Hepatocyte (in vitro differentiated cells): ENCODE results near the gene PKD2L2.

ENCODE experiments used
- EZH2 ChIP-seq: fragments of 200-600 bp; sonication (generic); IDR thresholded peaks from 2 replicates; pipeline ENCODE4 v1.6.1; 2016; ENCODE audit warnings: antibody characterized with exemption, mild to moderate bottlenecking, borderline replicate concordance
- EZH2phosphoT487 ChIP-seq: fragments of 200-600 bp; sonication (generic); IDR thresholded peaks from one replicate; pipeline ENCODE4 v1.6.1; 2018; ENCODE audit warnings: antibody characterized with exemption, mild to moderate bottlenecking, low read depth, moderate library complexity; ENCODE audit not compliant: unreplicated experiment, severe bottlenecking
- TF ChIP-seq, protein P1 (sequence below): fragments of 200-600 bp; sonication (generic); IDR thresholded peaks from 2 replicates; pipeline ENCODE4 v1.5.1; 2016; ENCODE audit warnings: antibody characterized with exemption, mild to moderate bottlenecking; ENCODE audit not compliant: poor library complexity

DNA sequence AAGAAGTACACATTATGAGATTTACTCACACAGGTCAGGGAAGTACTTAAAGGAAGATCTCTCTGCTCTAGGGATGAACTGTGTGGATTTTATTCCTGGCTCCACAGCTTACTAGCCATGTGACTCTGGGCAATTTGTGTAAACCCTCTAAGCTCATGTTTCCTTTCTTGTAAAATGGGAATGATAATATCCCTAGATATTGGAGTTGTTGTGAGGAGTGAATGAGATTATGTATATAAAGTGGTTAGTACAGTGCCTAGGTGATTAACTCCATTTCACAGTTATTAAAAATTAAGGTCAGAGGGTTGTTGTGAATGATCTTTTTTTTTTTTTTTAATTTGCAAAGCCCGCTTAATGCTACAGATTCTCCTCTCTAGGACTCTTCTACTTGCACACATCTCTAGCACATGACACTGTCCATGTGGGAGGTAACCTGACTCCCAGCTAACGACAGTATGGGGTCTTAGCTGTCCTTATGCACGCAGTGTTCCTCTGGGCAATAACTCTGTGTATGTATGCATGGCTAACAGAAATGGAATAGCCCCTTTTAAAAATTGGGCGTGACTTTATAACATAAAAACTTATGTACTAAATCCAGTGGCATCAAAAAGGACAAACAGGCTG, 45.5 kb upstream of the PKD2L2 start:
- TF ChIP-seq EZH2 (no peak), EZH2phosphoT487 (no peak)
- TF ChIP-seq, protein P1, sequence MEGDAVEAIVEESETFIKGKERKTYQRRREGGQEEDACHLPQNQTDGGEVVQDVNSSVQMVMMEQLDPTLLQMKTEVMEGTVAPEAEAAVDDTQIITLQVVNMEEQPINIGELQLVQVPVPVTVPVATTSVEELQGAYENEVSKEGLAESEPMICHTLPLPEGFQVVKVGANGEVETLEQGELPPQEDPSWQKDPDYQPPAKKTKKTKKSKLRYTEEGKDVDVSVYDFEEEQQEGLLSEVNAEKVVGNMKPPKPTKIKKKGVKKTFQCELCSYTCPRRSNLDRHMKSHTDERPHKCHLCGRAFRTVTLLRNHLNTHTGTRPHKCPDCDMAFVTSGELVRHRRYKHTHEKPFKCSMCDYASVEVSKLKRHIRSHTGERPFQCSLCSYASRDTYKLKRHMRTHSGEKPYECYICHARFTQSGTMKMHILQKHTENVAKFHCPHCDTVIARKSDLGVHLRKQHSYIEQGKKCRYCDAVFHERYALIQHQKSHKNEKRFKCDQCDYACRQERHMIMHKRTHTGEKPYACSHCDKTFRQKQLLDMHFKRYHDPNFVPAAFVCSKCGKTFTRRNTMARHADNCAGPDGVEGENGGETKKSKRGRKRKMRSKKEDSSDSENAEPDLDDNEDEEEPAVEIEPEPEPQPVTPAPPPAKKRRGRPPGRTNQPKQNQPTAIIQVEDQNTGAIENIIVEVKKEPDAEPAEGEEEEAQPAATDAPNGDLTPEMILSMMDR: no peak
